Duodenal mucosa (tissue), 2 donors: Measurements from ENCODE around the gene AP3B2.

Experiments used
- H3K27ac ChIP-seq: one replicate; pipeline ENCODE4 v1.7.0; 2013; ENCODE audit warnings: low read depth, low read length
- H3K27me3 ChIP-seq, 2 donors: one replicate each; pipeline ENCODE4 v1.7.0; 2013; ENCODE audit warnings: low read length in 2 of 2, control low read depth in 1 of 2; ENCODE audit not compliant: insufficient read depth in 2 of 2, control insufficient read depth in 1 of 2
- H3K36me3 ChIP-seq, 2 donors: one replicate each; pipeline ENCODE4 v1.7.0; 2013; ENCODE audit warnings: low read length in 2 of 2, control low read depth in 1 of 2; ENCODE audit not compliant: insufficient read depth in 2 of 2, control insufficient read depth in 1 of 2
- H3K4me1 ChIP-seq, 2 donors: one replicate each; pipeline ENCODE4 v1.7.0; 2013; ENCODE audit warnings: low read length in 2 of 2, control low read depth in 1 of 2; ENCODE audit not compliant: insufficient read depth in 2 of 2, control insufficient read depth in 1 of 2
- H3K4me3 ChIP-seq, 2 donors: one replicate each; pipeline ENCODE4 v1.7.0; 2013; ENCODE audit warnings: low read length in 2 of 2, low read depth in 1 of 2
- H3K9ac ChIP-seq, 2 donors: one replicate each; pipeline ENCODE4 v1.7.0; 2013; ENCODE audit warnings: low read length in 2 of 2, low read depth in 1 of 2
- H3K9me3 ChIP-seq, 2 donors: one replicate each; pipeline ENCODE4 v1.7.0; 2013; ENCODE audit warnings: low read length in 2 of 2, control low read depth in 1 of 2; ENCODE audit not compliant: control insufficient read depth in 1 of 2

The AP3B2 gene

DNA sequence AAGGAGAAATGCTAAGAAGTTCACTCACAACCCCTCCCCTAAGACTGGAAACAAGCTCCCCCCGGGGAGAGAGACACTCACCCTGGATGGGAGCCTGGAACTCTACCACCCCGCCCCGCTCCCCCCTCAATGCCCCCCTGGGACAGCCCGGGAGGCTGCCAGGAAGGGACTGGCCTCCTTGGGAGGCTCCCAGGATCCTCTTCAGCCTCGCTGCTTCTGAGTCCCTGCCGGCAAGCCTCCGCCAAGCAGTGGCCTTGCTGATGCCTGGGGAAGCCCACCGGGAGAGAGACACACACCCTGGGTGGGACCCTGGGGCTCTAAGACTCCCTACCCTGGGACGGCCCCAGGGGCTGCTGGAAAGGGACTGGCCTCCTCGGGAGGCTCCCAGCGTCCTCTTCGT is 95.9 kb downstream of the AP3B2 start:
- H3K36me3 ChIP-seq: no peaks in the 10 kb centered on the region
- no peaks in the 10 kb centered on the region for H3K9me3 ChIP-seq
- no peak overlapping the region for H3K4me3 ChIP-seq
- no peaks in the 10 kb centered on the region for H3K27me3 ChIP-seq
- no peak overlapping the region for H3K9ac ChIP-seq
- no peak overlapping the region for H3K27ac ChIP-seq
- H3K4me1 ChIP-seq: no peaks in the 10 kb centered on the region

- Histone ChIP-seq H3K36me3 (no peaks in the 10 kb centered on the region), H3K4me1 (no peaks in the 10 kb centered on the region), H3K9ac (no peak overlapping the region), H3K27ac (no peak overlapping the region), H3K27me3 (no peaks in the 10 kb centered on the region), H3K4me3 (no peak overlapping the region), H3K9me3 (no peaks in the 10 kb centered on the region)
Measured at GRCh38 chr15:82611348-82611747, 98.3 kb downstream of the AP3B2 start.
